A673 (cell line): ENCODE results near the gene PIGA. TPM values are rescaled to one million over a fixed set of nuclear protein-coding genes. Genes with fewer than 3 reads are reported as not detected.

Source experiments
- BruUV-seq: library from RNA; stranded (reverse); fragments of 400-500 nt; replicated peaks from 2 replicates; lab custom pipeline; 2021; lab: Mats Ljungman, UMichigan
- CTCF ChIA-PET: fragments of 300-600 bp; sonication (Branson Sonifier 250); formaldehyde crosslinking; loops from one replicate; lab custom pipeline; 2022; ENCODE audit warnings: antibody characterized with exemption; lab: Charles Lee
- POLR2A ChIA-PET: fragments of 300-600 bp; sonication (Branson Sonifier 250); formaldehyde crosslinking; loops from one replicate; lab custom pipeline; 2022; ENCODE audit warnings: antibody characterized with exemption; ENCODE audit not compliant: low non-redundant PET; lab: Charles Lee
- DNase-seq: peaks from one replicate; pipeline ENCODE4 v3.0.0-alpha.2; 2015; ENCODE audit warnings: low spot score
- H3K27ac ChIP-seq: fragments of 200-600 bp; sonication (generic); 2 replicates; pipeline ENCODE4 v1.5.1; 2016; ENCODE audit warnings: mixed run types, low read depth, mild to moderate bottlenecking, mixed read lengths, antibody characterized with exemption, low read length; ENCODE audit not compliant: poor library complexity, severe bottlenecking
- H3K27me3 ChIP-seq: fragments of 200-600 bp; sonication (generic); replicated peaks from 2 replicates; pipeline ENCODE4 v1.6.1; 2017; ENCODE audit warnings: mixed run types, low read depth, mild to moderate bottlenecking, mixed read lengths, antibody characterized with exemption, low read length; ENCODE audit not compliant: insufficient read depth, poor library complexity
- H3K36me3 ChIP-seq: fragments of 200-600 bp; sonication (generic); 2 replicates; pipeline ENCODE4 v1.6.1; 2016; ENCODE audit warnings: mixed run types, mild to moderate bottlenecking, mixed read lengths, antibody characterized with exemption, low read length; ENCODE audit not compliant: insufficient read depth, poor library complexity, severe bottlenecking
- H3K4me1 ChIP-seq: fragments of 200-600 bp; sonication (generic); 2 replicates; pipeline ENCODE4 v1.6.1; 2017; ENCODE audit warnings: mixed run types, mild to moderate bottlenecking, mixed read lengths, antibody characterized with exemption, low read length; ENCODE audit not compliant: insufficient read depth, poor library complexity, severe bottlenecking
- H3K4me3 ChIP-seq: fragments of 200-600 bp; sonication (generic); 2 replicates; pipeline ENCODE4 v1.5.1; 2016; ENCODE audit warnings: low read depth, mixed run types, mild to moderate bottlenecking, mixed read lengths, low read length; ENCODE audit not compliant: poor library complexity, severe bottlenecking
- H3K9me3 ChIP-seq: fragments of 200-600 bp; sonication (generic); 2 replicates; pipeline ENCODE4 v1.6.1; 2016; ENCODE audit warnings: mixed run types, low read depth, mild to moderate bottlenecking, mixed read lengths, antibody characterized with exemption, low read length; ENCODE audit not compliant: poor library complexity, severe bottlenecking
- EZH2 ChIP-seq: fragments of 200-600 bp; sonication (generic); IDR thresholded peaks from 2 replicates; pipeline ENCODE4 v1.6.1; 2017; ENCODE audit warnings: borderline replicate concordance, low read depth, mild to moderate bottlenecking, mixed read lengths, antibody characterized with exemption, low read length; ENCODE audit not compliant: poor library complexity, severe bottlenecking
- intact Hi-C: fragments of 100-400 bp; cut with micrococcal nuclease; formaldehyde crosslinking; loops from one replicate; pipeline ENCODE4 v1.10.0; 2022; ENCODE audit not compliant: unreplicated experiment
- total RNA-seq: library from RNA; stranded (reverse); gene quantifications from 2 replicates; pipeline ENCODE4 v1.2.3, GENCODE V29; 2021
- TF ChIP-seq, protein P1 (sequence below): fragments of 300-800, 200-600 bp; sonication (generic); conservative IDR thresholded peaks from 2 replicates; pipeline ENCODE4 v1.5.1; 2017; ENCODE audit warnings: low read depth, mild to moderate bottlenecking, antibody characterized with exemption, low read length, moderate library complexity, mixed read lengths

PIGA gene
- total RNA-seq, 1 experiment from 2014 or later: 17.4 TPM

DNA sequence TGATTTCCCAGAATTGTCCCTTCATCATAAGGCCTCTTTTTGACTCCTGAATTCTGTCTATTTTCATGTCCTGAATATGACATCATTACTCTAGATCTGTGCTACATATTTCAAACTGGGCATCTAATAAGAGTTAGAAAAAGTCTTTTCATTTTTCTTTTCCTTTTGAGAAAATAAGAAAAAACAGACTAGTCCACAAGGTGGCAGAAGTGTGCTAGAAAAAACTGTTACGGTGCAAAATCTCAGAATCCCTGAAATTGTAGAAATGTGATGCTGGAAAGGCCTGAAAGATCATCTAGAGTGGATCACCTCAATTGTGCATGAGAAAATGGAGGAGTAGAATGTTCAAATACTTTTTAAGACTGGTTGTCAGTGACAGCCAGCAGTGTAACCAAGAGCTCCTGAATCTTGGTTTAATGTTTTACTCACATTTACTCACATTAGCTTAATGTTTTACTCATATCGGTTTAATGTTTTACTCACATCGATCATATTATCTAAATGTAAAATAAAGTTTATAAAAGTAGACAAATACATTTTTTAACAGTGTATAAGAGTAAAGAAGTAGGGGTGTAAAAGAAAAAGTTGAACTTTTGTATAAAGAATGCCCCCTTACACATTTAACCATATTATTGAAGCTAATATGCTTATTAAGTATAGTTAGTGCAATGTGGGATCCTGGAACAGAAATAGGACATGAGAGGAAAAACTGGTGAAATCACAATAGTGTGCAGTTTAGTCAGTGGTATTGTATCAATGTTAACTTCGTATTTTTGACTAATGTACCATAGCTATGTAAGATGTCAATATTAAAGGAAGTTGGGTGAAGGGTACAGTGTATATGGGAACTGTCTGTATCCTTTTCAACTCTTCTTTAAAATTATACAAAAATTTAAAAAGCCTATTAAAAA, 35.1 kb downstream of the PIGA start:
- Histone ChIP-seq H3K4me1 (peaks cover 17% of the 10 kb centered on the region), H3K9me3 (no peaks in the 10 kb centered on the region), H3K4me3 (no peak overlapping the region), H3K36me3 (no peaks in the 10 kb centered on the region), H3K27ac (no peak overlapping the region), H3K27me3 (no peaks in the 10 kb centered on the region)
- intact Hi-C loops: loop anchor here (1.0 to 5.0 kb wide), 2 partner anchors 168 to 267 kb away; no protein-coding TSS in a partner anchor
- BruUV-seq: no TSS peak
- CTCF ChIA-PET: interaction anchor here (1.4 kb wide), 1 partner anchor 168 kb away, joined by 10 read pairs; no protein-coding TSS in a partner anchor
- TF ChIP-seq, protein P1, sequence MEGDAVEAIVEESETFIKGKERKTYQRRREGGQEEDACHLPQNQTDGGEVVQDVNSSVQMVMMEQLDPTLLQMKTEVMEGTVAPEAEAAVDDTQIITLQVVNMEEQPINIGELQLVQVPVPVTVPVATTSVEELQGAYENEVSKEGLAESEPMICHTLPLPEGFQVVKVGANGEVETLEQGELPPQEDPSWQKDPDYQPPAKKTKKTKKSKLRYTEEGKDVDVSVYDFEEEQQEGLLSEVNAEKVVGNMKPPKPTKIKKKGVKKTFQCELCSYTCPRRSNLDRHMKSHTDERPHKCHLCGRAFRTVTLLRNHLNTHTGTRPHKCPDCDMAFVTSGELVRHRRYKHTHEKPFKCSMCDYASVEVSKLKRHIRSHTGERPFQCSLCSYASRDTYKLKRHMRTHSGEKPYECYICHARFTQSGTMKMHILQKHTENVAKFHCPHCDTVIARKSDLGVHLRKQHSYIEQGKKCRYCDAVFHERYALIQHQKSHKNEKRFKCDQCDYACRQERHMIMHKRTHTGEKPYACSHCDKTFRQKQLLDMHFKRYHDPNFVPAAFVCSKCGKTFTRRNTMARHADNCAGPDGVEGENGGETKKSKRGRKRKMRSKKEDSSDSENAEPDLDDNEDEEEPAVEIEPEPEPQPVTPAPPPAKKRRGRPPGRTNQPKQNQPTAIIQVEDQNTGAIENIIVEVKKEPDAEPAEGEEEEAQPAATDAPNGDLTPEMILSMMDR: peak; percentile 64
- TF ChIP-seq EZH2: no peak
- POLR2A ChIA-PET: no interaction called here
- DNase-seq: peak; percentile 65

DNA sequence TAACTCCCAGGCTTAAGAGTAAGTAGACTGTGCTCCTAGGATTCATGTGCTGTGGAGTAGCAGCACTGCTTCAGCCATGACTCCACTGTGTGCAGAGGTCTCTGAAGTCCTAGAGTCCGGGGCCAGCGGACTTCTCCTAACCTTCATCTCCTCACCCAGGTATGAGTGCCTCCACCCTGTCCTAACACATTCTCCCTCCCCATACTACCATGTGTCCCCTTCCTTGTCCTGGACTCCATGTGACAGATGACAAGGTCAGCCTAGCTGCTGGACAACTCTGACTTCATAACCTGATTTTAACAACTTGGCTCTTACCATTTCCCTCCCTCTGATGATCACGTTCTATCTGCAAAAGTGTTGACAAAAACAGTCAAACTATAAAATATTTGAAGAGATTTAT, 36.5 kb downstream of the PIGA start:
- Histone ChIP-seq H3K9me3 (no peaks in the 10 kb centered on the region), H3K27me3 (no peaks in the 10 kb centered on the region), H3K27ac (peak overlapping the region; percentile 71), H3K4me1 (peaks cover 17% of the 10 kb centered on the region), H3K36me3 (no peaks in the 10 kb centered on the region), H3K4me3 (no peak overlapping the region)
- BruUV-seq: no TSS peak
- DNase-seq: no peak
- CTCF ChIA-PET: no interaction called here
- no peak for TF ChIP-seq EZH2
- TF ChIP-seq, protein P1: no peak
- POLR2A ChIA-PET: no interaction called here
- intact Hi-C loops: loop anchor here (1.0 kb wide), 1 partner anchor 170 kb away; no protein-coding TSS in a partner anchor

DNA sequence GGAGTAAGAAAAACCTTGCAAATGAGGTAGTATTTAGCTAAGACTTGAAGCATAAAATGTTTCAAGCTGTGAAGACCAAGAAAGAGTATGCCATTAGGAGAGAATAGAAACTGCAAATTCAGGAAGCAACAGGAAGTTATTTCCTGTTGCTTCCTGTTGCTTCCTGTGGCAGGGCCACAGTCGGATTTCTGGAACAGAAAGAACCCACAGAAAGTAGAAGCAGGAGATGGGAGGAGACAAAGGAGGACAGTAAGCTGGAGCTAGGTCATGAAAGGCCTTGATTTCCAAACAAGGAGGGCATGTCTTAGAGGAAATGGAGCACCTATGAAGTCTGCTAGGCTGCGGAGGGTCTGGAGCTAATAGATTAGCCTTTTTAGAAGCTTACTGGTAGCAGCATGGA, 37.1 kb downstream of the PIGA start:
- BruUV-seq: no TSS peak
- no peaks in the 10 kb centered on the region for H3K27me3 ChIP-seq
- CTCF ChIA-PET: no interaction called here

More for the DNA sequence above, 37.1 kb downstream of the PIGA start:
- DNase-seq: peak; percentile 83
- intact Hi-C loops: no loop called here
- Histone ChIP-seq H3K27ac (peak overlapping the region; percentile 71), H3K9me3 (no peaks in the 10 kb centered on the region), H3K4me3 (no peak overlapping the region), H3K36me3 (no peaks in the 10 kb centered on the region), H3K4me1 (peaks cover 17% of the 10 kb centered on the region)
- POLR2A ChIA-PET: no interaction called here
- TF ChIP-seq EZH2: no peak
- TF ChIP-seq, protein P1: no peak
